GM21526 (cell line): ENCODE measurements around the gene GSN.

Experiments
- ATAC-seq: cut with Tn5 transposase; IDR thresholded peaks from one replicate; pipeline ENCODE4 v1.9.1; 2021; ENCODE audit warnings: moderate library complexity; ENCODE audit not compliant: unreplicated experiment, low FRiP score

The GSN gene

DNA sequence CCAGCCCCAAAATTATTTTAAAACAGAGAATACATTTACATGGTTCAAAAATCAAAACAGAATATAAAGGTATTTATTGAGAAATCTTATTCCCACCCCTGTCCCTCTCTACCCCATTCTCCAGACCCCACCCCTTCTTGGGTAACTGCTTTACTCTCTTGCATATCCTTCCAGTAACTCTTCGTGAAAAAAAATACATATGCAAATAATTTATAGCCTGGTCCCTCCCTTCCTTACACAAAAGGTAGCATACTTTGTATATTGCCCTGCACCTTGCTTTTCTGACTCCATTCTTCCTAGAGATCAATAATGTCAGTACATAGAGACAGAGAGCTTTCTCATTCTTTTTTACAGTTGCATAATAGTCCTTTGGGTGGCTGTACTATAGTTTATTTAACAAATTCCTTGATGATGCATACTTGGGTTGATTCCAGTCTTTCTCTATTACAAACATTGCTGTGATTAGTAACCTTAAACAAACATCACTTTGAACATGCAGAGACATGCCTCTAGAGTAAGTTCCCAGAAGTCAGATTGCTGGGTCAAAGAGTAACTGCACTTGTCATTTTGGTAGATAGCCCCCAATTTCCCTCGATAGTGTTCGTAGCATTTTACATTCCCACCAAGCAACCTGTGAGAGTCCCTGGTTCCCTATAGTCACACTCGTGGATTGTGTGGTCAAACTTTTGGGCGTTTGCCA lies 54.2 kb downstream of the GSN start:
- ATAC-seq: no peak

DNA sequence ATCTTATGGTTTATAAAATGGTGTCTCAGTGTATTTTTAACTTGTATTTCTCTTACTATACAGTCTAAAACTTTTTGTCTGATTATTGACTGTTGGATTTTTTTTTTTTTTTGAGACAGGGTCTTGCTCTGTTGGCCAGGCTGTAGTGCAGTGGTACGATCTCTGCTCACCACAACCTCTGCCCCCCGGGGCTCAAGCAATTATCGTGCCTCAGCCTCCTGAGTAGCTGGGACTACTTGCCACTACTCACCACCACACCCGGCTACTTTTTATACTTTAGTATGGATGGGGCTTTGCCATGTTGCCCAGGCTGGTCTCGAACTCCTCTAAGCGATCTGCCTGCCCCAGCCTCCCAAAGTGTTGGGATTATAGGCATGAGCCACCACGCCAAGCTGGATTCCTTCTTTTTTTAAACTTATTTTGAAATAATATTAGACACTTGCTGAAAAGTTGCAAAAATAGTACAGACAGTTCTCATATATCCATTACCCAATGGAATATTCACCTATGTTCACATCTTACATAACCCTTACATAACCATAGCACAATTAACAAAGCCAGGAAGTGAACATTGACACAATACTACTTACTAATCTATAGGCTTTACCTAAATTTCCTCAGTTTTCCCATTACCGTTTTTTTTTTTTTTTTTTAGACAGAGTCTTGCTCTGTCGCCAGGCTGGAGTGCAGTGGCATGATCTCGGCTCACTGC lies 54.9 kb downstream of the GSN start:
- no peak for ATAC-seq

DNA sequence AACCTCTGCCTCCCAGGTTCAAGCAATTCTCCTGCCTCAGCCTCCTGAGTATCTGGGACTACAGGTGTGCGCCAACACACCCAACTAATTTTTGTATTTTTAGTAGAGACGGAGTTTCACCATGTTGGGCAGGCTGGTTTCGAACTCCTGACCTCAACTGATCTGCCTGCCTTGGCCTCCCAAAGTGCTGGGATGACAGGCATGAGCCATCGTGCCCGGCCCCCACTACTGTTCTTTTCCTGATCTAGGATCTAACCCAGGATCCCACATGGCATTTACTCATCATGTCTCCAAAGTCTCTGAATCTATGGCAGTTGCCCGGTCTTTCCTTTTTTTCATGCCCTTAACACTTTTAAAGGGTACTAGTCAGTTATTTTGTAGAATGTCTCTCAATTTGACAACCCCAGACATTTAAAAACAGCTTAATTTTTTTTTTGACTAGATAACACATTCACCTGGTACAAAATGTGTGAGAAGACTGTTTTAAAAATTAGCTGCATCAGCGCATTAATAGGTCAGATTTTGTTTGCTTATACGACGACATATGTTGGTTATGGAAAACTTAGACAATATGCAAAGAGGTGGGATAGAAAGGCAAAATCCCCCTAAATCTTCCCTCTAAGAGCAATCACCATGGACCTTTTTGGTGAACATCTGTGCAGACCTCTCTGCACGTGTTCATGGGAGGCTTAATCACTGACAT lies 55.6 kb downstream of the GSN start:
- ATAC-seq: no peak

DNA sequence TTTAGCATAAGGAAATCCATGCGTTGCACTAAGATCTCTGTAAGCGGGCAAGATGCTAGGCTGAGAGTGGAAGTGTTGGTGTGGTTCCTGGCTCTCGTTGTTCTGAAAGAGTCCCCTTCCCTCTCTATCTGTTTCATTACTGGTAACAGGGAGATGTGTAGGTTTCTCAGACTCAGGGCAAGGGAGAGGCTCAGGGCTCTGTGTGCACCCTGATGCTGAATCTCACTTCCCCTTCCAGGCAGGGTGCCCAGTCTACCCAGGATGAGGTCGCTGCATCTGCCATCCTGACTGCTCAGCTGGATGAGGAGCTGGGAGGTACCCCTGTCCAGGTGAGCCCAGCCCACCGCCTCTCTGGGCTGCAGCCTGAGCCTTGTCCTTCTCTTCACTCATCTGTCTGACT lies 56.4 kb downstream of the GSN start:
- no peak for ATAC-seq

DNA sequence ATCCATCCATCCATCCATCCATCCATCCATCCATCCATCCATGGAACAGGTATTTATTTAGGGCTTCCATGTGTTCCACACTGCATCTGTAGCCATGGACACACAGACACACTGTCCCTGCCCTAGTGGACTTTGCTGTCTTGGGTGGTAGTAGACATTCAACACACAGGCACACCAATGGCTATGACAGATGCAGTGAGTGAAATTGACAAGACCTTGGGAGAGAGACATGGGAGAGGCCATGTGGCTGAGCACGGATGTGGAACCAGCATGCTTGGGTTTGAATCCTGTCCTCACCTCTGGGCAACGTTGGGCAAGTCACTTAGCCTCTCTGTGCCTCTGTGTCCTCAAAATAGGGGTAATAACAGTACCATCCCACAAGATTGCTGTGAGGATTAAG lies 56.8 kb downstream of the GSN start:
- no peak for ATAC-seq

DNA sequence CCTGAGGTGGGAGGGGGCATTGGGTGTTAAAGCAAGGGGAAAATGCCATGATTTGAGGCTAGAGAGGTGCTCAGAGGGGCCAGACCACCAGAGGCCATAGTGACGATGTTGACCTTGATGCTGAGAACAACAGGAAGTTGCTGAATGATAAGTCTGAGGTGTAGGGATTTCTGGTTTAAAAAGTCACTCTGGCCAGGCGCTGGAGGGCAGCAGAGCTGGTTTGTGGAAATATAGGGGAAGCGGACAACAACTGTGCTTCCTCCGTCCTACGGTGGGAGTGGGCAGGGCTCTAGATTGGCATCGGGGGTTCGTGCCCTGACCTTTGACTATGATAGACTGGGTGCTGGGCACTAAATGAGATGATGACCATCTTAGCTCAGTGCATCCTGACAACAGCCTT lies 57.4 kb downstream of the GSN start:
- ATAC-seq: no peak

DNA sequence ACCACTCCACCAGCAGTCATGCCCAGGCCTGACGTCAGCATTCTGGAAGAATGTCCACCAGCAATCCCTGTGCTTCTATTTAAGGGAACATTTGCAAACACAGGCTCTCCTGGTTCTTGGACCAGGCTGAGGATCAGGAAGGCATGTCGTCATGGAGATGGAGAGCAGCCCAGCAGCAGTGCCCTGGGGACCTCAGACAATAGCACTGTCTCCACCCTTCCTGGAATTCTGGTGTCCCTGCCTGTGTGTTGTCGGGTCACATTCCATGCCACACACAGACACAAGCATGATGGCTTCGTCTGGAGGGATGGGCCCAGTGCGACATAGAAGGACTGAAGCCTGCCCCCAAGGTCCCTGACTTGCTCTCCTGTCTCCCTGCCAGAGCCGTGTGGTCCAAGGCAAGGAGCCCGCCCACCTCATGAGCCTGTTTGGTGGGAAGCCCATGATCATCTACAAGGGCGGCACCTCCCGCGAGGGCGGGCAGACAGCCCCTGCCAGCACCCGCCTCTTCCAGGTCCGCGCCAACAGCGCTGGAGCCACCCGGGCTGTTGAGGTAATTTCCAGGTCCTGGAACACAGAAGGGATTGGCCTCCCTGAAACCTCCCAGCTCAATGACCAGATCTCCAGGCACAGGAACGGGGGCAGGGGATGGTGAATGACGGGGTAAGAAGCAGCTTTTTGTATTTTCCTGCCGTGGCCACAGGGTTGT lies 58.3 kb downstream of the GSN start:
- no peak for ATAC-seq

DNA sequence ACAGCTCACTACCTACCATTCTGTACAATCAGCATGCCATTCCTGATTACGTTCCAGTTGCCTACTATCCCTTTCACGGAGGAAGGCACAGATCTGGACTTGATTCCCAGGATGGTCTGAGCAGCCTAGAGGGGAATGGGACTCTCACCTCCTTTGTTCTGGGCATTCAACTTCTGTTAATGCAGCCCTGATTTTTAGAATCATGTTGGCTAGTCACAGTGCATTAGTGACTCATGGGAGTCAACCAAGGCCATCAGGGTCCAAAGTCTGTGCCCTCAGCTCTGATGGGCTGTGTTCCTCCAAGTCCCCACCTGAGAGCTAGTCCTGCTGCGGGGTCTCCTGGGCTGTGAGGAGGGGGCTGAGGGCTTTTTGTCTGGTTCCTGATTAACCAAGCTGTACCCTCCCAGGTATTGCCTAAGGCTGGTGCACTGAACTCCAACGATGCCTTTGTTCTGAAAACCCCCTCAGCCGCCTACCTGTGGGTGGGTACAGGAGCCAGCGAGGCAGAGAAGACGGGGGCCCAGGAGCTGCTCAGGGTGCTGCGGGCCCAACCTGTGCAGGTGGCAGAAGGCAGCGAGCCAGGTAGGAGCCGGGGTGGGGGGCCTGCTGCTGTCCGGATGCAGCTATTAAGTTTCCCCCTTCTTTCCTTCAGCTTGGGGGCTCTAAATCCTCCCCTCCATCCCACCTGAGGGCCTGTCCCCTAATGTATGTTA lies 59.1 kb downstream of the GSN start:
- ATAC-seq: no peak

DNA sequence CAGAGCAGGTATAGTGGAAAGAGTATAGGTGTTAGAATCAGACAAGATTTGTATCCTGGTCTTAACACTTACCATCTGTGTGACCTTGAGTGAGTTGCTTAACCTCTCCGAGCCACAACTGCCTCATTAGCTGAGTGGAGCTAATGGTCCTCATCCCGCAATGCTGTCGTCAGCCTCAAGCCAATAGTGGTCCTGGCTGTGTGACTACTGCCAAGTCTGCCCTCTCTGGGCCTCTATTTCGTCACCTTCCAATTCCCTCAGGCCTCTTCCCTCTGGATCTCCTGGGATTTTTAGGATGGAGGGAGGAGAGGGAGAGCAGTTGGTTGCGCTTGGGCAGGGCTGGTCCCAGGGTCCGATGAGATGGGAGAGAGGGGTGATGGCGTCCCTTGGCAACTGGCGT lies 60.5 kb downstream of the GSN start:
- ATAC-seq: no peak

DNA sequence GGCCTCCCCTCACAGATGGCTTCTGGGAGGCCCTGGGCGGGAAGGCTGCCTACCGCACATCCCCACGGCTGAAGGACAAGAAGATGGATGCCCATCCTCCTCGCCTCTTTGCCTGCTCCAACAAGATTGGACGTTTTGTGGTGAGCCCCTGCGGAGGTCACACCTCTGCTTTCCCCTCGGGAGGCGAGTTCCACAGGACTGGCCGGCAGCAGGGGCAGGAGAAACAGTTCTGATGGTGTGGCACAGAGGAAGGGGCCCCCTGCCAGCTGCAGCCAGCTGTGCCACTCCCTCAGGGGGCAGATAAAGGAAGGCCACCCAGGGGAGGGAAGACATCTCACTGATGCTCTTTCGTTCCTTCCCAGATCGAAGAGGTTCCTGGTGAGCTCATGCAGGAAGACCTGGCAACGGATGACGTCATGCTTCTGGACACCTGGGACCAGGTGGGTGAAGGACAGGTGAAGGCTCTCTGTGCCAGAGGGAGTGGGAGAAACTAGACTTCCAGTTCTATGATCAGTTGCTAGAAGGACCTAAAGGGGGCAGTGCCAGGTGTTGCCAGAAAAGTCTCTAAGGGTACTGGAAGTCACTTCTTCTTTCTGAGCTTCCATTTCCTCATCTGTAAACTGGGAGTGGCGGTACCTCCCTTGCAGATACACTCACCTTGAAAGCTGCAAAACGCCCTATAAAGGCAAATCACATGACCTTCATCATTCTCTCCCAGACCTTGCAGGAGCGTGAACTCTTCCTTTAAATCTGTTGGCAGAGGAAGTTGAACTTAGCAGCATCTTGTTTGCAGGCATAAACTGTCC lies 61.1 kb downstream of the GSN start:
- no peak for ATAC-seq

DNA sequence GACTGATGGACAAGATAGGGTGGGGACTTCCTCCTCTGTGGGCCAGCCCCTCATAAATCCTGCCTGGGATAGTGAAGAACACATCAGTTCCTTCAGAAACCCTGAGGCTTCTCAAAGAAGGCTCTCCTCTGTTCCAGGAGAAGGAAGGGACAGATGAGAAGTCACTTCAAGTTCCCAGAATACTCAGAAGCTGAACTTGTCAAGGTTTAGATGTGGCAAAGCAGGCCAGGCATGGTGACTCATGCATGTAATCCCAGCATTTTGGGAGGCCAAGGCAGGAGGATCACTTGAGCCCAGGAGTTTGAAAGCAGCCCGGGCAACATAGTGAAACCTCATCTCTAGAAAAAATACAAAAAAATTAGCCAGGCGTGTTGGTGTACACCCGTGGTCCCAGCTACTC lies 63.6 kb downstream of the GSN start:
- no peak for ATAC-seq

DNA sequence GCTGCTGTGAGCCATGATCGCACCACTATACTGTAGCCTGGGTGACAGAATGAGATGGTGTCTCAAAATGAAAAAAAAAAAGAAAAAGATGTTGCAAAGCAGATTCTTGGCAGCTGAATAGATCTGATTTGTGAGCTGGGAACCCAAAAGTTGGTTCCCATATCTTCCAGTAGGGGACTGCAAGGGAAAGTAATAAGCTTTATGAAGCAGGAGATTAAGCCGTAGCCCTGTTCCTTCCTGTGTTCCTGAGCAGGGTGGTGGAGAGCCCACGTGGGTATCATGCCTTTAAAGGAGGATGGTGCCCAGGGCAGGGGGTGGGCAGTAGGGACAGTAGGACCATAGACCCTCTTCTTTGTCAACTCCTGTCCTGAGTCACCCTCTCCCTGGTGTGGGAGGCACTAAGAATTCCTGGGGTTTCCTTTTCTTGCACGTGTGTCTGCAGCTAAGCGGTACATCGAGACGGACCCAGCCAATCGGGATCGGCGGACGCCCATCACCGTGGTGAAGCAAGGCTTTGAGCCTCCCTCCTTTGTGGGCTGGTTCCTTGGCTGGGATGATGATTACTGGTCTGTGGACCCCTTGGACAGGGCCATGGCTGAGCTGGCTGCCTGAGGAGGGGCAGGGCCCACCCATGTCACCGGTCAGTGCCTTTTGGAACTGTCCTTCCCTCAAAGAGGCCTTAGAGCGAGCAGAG lies 64.2 kb downstream of the GSN start:
- ATAC-seq: no peak

DNA sequence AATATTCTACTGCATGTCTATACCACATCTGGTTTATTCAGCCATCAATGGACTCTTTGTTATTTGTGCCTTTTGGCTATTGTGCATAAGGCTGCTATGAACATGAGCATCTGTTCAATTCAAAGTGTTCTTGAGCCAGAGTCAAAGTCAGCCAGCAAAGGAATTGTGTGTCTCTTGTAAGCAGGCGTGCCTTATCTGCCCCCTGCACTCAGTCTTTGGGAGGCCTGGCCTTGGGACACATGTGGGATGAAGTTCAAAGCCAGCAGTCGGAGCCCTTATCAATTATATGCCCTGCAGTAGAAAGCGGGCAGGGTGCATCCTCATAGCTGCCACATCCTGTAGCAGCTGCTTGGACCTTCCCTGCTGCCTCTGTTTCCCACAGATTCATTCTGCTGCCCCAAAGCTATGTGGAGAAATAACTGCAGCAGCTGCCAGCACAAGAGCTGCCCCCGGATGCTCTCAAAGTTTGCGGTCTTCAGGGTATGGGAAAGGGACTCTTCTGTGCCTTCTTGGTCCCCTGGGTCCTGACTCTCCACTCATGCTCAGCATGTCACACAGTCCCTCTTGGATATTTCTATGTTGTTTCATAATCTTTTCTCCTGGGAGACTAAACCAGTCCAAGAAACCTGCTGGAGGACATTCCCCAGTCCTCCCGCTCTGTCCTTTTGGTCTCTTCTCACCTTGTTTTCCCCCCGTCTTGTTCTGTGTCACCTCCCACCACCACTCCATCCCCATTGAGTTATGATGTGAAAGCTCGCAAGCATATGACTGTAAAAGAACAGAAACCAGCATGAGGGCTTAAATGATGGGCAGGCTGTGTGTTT lies 66.2 kb downstream of the GSN start:
- ATAC-seq: no peak

DNA sequence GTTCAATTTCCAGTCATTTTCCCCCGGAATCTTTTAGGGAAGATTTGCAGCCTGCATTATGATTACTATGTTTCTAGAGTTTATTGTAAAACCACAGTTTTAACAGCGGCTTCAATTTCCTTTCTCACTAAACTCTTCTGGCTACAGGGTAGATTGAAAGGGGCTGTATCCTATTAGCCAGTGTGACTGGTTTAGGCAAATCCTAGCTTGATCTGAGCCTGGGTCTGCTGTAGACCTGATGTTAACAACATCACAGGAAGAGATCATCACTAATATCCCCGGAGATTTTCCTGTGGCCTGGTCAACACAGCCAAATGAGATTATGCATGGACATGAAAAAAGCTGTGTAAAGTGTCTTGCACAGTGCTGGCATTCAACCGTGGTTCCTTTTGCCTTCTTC lies 68.7 kb downstream of the GSN start:
- ATAC-seq: no peak

DNA sequence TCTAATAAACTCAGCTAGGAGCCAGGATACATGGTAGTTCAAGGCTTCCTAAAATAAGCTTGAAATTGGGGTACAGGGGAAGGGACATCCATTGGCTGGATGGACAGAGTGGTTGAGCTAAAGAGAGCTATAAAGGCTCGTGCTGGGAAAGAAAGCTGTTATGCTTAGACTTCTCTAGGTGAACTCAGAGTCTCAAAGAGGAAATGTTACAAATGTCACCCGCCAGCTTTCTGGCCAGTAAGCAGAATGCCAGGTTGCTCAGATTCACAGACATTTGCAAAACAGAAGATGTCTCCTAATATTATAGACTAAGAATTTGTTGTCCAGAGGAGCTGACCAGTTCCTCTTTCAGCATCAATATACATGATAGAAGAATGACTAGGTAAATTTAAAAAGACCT lies 71.5 kb downstream of the GSN start:
- ATAC-seq: no peak

DNA sequence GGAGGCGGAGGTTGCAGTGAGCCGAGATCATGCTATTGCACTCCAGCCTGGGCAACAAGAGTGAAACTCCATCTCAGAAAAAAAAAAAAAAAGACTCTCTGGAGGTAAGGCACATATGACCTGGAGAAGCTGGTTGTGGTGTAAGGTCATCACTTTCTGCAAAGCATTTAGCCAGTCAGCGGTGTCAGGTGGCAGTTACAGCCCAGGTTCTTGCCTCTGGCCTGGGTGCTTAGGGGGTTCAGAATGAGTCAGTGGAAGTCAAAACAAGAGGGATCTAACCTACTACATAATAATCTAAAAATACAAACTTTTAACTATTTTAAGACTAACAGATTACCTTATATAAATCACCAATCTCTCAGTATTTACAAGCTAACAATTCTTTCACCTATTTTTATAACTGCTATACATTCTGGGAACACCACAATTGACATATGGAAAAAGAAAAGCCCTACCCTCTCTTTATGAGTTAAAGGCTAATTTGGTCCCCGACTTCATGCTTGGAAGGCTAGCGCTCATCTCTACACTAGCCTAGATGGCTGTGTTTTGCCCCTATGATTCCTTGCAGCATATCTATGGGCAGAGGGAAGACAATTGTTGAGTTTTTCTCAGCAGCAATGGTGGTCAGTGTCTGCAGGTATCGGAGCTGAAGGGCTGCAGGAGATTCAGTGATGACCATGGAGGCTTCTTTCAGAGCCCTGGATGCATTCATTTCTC lies 72.9 kb downstream of the GSN start:
- peak; percentile 61 for ATAC-seq

DNA sequence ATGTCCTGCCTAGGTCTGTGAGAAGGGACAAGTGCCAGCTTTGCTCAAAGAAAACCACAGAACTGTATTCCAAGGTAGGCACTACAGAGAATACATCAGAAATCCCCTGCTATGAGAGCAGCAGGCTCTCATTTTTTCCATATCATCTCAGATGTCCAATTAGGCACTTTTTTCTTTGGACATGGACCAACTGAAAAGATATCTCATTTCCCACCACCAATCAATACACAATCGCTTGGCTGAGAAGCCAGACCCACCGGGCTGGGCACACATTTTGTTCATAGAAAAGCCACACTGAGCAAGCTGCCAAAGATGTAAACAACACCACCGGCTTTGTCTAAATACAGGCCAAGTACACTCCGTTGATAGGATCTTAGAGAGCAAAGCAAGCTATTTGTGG lies 76.2 kb downstream of the GSN start:
- no peak for ATAC-seq

DNA sequence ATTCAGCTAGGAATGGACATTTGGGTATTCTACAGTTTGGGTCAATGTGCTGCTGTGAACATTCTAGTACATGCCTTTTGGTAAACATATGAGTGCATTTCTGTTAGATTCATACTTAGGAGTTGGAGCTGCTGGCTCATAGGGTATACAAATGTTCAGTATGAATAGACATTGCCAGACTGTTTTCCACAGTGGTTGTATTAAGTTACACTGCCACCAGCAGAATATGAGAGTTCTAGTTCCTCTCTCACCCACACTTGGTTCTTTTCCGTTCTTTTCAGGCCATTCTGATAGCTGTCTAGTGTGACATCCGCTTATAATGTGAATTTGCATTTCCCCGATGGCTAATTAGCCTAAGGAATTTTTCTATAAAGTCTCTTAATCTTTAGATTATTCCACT lies 77.1 kb downstream of the GSN start:
- no peak for ATAC-seq
